GM18873 (cell line): ENCODE measurements around the gene DLG2.

Experiments
- ATAC-seq: cut with Tn5 transposase; IDR thresholded peaks from one replicate; pipeline ENCODE4 v1.9.1; 2021; ENCODE audit warnings: mild to moderate bottlenecking, moderate library complexity, moderate number of reproducible peaks; ENCODE audit not compliant: unreplicated experiment, low FRiP score

DLG2 gene

GRCh38 chr11:83862033-83862432 is 1765.1 kb downstream of the DLG2 start:
- no peak for ATAC-seq

- no peak for ATAC-seq
These were observed 1768.5 kb downstream of the DLG2 start for GRCh38 chr11:83858694-83859093.

- ATAC-seq = no peak
These were observed 1771.9 kb downstream of the DLG2 start for GRCh38 chr11:83855237-83855636.

- no peak for ATAC-seq
These were observed 1774.2 kb downstream of the DLG2 start for GRCh38 chr11:83852775-83853442.

GRCh38 chr11:83852012-83852411 is 1775.1 kb downstream of the DLG2 start:
- ATAC-seq = no peak

- no peak for ATAC-seq
These were observed 1779.6 kb downstream of the DLG2 start for GRCh38 chr11:83847467-83848034.

- no peak for ATAC-seq
These were observed 1781.3 kb downstream of the DLG2 start for GRCh38 chr11:83845797-83846196.

- ATAC-seq = no peak
These were observed 1786.8 kb downstream of the DLG2 start for GRCh38 chr11:83840326-83840725.

- peak; percentile 54 for ATAC-seq
These were observed 1790.1 kb downstream of the DLG2 start for GRCh38 chr11:83836883-83837654.

GRCh38 chr11:83836065-83836464 is 1791.1 kb downstream of the DLG2 start:
- no peak for ATAC-seq

GRCh38 chr11:83835423-83835822 is 1791.7 kb downstream of the DLG2 start:
- ATAC-seq = peak; percentile 93

GRCh38 chr11:83831929-83832328 is 1795.2 kb downstream of the DLG2 start:
- ATAC-seq = no peak

GRCh38 chr11:83827940-83828554 is 1799.1 kb downstream of the DLG2 start:
- peak; percentile 81 for ATAC-seq

GRCh38 chr11:83827520-83827919 is 1799.6 kb downstream of the DLG2 start:
- no peak for ATAC-seq

- ATAC-seq = no peak
These were observed 1801.1 kb downstream of the DLG2 start for GRCh38 chr11:83826078-83826477.

GRCh38 chr11:83823461-83824025 is 1803.6 kb downstream of the DLG2 start:
- ATAC-seq = no peak

- ATAC-seq = no peak
These were observed 1807.1 kb downstream of the DLG2 start for GRCh38 chr11:83819931-83820549.

- ATAC-seq = no peak
These were observed 1808.8 kb downstream of the DLG2 start for GRCh38 chr11:83818349-83818748.

- no peak for ATAC-seq
These were observed 1810.5 kb downstream of the DLG2 start for GRCh38 chr11:83816572-83817187.

GRCh38 chr11:83815736-83816135 is 1811.4 kb downstream of the DLG2 start:
- ATAC-seq = no peak
